H1 (cell line): ENCODE results near the gene EFHD1.

ENCODE experiments used
- EGR1 ChIP-seq: IDR thresholded peaks from 2 replicates; pipeline ENCODE4 v1.6.1; 2011; ENCODE audit warnings: low read depth, low read length, borderline replicate concordance
- EZH2 ChIP-seq: fragments of 200-600 bp; sonication (generic); IDR thresholded peaks from 2 replicates; pipeline ENCODE4 v1.7.1; 2012; ENCODE audit warnings: low read depth, mild to moderate bottlenecking, moderate library complexity, low read length, inconsistent platforms; ENCODE audit not compliant: severe bottlenecking
- POLR2A ChIP-seq, 2 experiments: IDR thresholded peaks; 1 replicate in 1 of 2; 2 replicates in 1 of 2; pipeline ENCODE4 v1.6.1; 2011; ENCODE audit warnings: low read depth in 2 of 2, low read length in 2 of 2, mild to moderate bottlenecking in 2 of 2; ENCODE audit errors: control extremely low read depth in 1 of 2
- POLR2AphosphoS5 ChIP-seq: IDR thresholded peaks from 2 replicates; pipeline ENCODE4 v1.6.1; 2011; ENCODE audit warnings: low read depth, low read length
- SP4 ChIP-seq: IDR thresholded peaks from 2 replicates; pipeline ENCODE4 v1.6.1; 2012; ENCODE audit warnings: low read length, inconsistent platforms
- TAF1 ChIP-seq: IDR thresholded peaks from 2 replicates; pipeline ENCODE4 v1.6.1; 2011; ENCODE audit warnings: mild to moderate bottlenecking, low read depth, low read length
- TBP ChIP-seq: IDR thresholded peaks from 2 replicates; pipeline ENCODE4 v1.6.1; 2011; ENCODE audit warnings: low read depth, low read length, improper control_type of control experiment
- YY1 ChIP-seq: IDR thresholded peaks from 2 replicates; pipeline ENCODE4 v1.6.1; 2011; ENCODE audit warnings: low read depth, mild to moderate bottlenecking, low read length
- TF ChIP-seq, protein P1 (sequence below), 3 experiments: IDR thresholded peaks; 1 replicate in 2 of 3; 2 replicates in 1 of 3; pipeline versions ENCODE4 v1.5.1 to v1.6.1; 2011; ENCODE audit warnings: low read length in 3 of 3, mild to moderate bottlenecking in 3 of 3, inconsistent platforms in 2 of 3, low read depth in 1 of 3, moderate library complexity in 1 of 3; ENCODE audit not compliant: insufficient read depth in 1 of 3; ENCODE audit errors: control extremely low read depth in 1 of 3

- no peak for TF ChIP-seq SP4
- TF ChIP-seq, protein P1, sequence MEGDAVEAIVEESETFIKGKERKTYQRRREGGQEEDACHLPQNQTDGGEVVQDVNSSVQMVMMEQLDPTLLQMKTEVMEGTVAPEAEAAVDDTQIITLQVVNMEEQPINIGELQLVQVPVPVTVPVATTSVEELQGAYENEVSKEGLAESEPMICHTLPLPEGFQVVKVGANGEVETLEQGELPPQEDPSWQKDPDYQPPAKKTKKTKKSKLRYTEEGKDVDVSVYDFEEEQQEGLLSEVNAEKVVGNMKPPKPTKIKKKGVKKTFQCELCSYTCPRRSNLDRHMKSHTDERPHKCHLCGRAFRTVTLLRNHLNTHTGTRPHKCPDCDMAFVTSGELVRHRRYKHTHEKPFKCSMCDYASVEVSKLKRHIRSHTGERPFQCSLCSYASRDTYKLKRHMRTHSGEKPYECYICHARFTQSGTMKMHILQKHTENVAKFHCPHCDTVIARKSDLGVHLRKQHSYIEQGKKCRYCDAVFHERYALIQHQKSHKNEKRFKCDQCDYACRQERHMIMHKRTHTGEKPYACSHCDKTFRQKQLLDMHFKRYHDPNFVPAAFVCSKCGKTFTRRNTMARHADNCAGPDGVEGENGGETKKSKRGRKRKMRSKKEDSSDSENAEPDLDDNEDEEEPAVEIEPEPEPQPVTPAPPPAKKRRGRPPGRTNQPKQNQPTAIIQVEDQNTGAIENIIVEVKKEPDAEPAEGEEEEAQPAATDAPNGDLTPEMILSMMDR (IDR thresholded peaks at IDR 0.05; ENCODE audit: control extremely low read depth in 1 of 3, insufficient read depth in 1 of 3, low read depth in 1 of 3, low read length in 3 of 3): no peak
- no peak for TF ChIP-seq EGR1
- TF ChIP-seq TAF1: no peak
- no peak for TF ChIP-seq YY1
- no peak for TF ChIP-seq POLR2AphosphoS5
- no peak for TF ChIP-seq POLR2A (IDR thresholded peaks at IDR 0.05; ENCODE audit: control extremely low read depth in 1 of 2, low read depth in 2 of 2, low read length in 2 of 2)
- no peak for TF ChIP-seq EZH2
- TF ChIP-seq TBP: no peak
Measured at GRCh38 chr2:232675381-232675780, 42.0 kb downstream of the EFHD1 start.
